ENCODE data around the gene MRPS12.

GRCh38 chr19:38900743-38901190, 30.0 kb upstream of the MRPS12 start:
- no peak for TF ChIP-seq GATA2 (IDR thresholded peaks at IDR 0.05; ENCODE audit: low read depth, low read length)
- TF ChIP-seq GATA3 (IDR thresholded peaks at IDR 0.05; ENCODE audit: low read depth, low read length) = no peak
